Mucosa of descending colon (tissue), 3 donors: ENCODE data around the gene CCDC187. TPM values are rescaled to one million over a fixed set of nuclear protein-coding genes. Genes with fewer than 3 reads are reported as not detected.
A peak's percentile ranks its signal among the peaks of the same experiment; 100 is the strongest.

ENCODE experiments used
- ATAC-seq: fragments of 200-7000 bp; cut with Tn5 transposase; one replicate; pipeline ENCODE4 v1.9.1; 2020; ENCODE audit warnings: mild to moderate bottlenecking, moderate library complexity
- DNase-seq, 3 donors: peaks; one replicate each; pipeline ENCODE4 v3.0.0-alpha.2; 2020
- H3K36me3 ChIP-seq: fragments of 200-600 bp; one replicate; pipeline ENCODE4 v1.8.0; 2021; ENCODE audit warnings: low read depth, mild to moderate bottlenecking
- H3K4me1 ChIP-seq: fragments of 200-600 bp; one replicate; pipeline ENCODE4 v1.8.0; 2021; ENCODE audit warnings: low read depth, mild to moderate bottlenecking
- H3K4me3 ChIP-seq: fragments of 200-600 bp; one replicate; pipeline ENCODE4 v1.8.0; 2021; ENCODE audit warnings: mild to moderate bottlenecking
- H3K9me3 ChIP-seq: fragments of 200-600 bp; one replicate; pipeline ENCODE4 v1.8.0; 2021; ENCODE audit warnings: mild to moderate bottlenecking
- intact Hi-C, 2 donors: fragments of 100-400 bp; cut with DNase I in 1 of 2; cut with micrococcal nuclease in 1 of 2; formaldehyde crosslinking; loops; one replicate each; pipeline versions ENCODE4 v1.11.0 to v1.11.1; 2022; cut with DNase I, micrococcal nuclease
- total RNA-seq, 3 donors: library from RNA; stranded (reverse); fragmentation: NEBNext Ultra II Directional in 2 of 3; extraction: Animal tissue kit (Norgen Biotek cat#: 25700) in 2 of 3; gene quantifications; one replicate each; pipeline versions ENCODE4 v1.2.1 to v1.2.4, GENCODE V29; 2021 to 2023
- TF ChIP-seq, protein P1 (sequence below): fragments of 200-600 bp; IDR thresholded peaks from one replicate; pipeline ENCODE4 v1.8.0; 2022; ENCODE audit warnings: antibody characterized with exemption, mild to moderate bottlenecking
- donor health status: DM: no; HTN: no; CAD: no; lungs with moderate emphysema.
- donor health status: DM: no; HTN: no; CAD: no.
- donor health status: DM: no; HTN: yes; CAD: no.

The CCDC187 gene
- total RNA-seq, 3 donors from 2014 or later: 0.19 to 0.93 (median 0.48) TPM

DNA sequence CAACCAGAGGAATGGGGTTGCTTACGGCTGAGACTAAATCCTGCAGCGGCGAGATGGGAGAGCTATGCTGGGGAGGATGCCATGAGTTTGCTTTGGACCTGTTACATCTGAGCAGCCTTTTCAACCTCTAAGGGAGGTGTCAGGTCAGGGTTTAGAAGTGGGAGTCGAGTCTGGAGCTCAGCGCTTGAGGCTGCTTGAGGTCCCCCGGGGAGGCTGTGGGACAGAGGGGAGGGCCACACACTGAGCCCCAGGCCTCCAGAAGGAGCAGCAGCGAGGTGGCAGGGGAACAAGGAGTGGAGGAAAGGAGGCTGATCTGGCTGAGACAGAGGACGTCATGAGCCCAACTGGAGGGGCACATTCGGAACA is 56.4 kb downstream of the CCDC187 start:
- intact Hi-C loops: no loop called here
- Histone ChIP-seq H3K9me3 (no peaks in the 10 kb centered on the region), H3K36me3 (no peaks in the 10 kb centered on the region), H3K4me3 (no peak overlapping the region), H3K4me1 (peaks cover 9% of the 10 kb centered on the region)
- TF ChIP-seq, protein P1, sequence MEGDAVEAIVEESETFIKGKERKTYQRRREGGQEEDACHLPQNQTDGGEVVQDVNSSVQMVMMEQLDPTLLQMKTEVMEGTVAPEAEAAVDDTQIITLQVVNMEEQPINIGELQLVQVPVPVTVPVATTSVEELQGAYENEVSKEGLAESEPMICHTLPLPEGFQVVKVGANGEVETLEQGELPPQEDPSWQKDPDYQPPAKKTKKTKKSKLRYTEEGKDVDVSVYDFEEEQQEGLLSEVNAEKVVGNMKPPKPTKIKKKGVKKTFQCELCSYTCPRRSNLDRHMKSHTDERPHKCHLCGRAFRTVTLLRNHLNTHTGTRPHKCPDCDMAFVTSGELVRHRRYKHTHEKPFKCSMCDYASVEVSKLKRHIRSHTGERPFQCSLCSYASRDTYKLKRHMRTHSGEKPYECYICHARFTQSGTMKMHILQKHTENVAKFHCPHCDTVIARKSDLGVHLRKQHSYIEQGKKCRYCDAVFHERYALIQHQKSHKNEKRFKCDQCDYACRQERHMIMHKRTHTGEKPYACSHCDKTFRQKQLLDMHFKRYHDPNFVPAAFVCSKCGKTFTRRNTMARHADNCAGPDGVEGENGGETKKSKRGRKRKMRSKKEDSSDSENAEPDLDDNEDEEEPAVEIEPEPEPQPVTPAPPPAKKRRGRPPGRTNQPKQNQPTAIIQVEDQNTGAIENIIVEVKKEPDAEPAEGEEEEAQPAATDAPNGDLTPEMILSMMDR: no peak
- no peak for ATAC-seq
- no peak for DNase-seq

DNA sequence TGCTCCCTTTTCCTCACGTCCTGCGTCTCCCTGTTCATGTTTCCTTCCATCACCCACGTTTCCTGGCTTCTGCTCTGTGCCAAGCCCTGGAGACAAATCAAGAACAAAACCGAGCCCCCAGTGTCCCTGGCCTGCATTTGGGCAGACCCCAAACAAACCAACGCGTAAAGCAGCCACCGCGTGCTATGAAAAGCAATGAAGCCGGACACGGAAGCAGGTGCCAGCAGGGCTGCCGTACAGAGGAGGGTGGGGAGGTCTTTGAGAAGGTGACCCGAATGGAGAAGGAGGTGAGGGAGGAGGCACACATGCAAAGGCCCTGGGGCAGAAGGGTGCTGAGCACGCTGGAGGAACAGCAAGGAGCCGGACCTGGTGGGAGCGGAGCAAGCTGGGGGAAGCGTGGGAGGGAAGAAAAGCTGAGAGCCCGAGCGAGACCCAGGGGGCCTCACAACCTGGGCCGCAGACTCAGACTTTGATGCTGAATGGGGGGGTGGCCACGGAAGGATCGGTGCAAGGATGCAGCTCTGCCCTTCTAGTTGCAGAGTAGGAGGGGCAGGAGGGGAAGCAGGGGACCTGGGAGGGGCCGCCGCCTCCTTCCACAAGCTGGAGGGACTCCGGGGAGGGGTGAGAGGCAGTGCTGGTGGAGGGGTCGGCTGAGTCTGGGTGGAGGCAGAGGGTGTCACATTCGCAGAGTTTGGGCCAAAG is 56.9 kb downstream of the CCDC187 start:
- Histone ChIP-seq H3K9me3 (no peaks in the 10 kb centered on the region), H3K36me3 (no peaks in the 10 kb centered on the region), H3K4me1 (peaks cover 9% of the 10 kb centered on the region), H3K4me3 (no peak overlapping the region)
- TF ChIP-seq, protein P1: no peak
- ATAC-seq: no peak
- DNase-seq: no peak
- intact Hi-C loops: no loop called here

DNA sequence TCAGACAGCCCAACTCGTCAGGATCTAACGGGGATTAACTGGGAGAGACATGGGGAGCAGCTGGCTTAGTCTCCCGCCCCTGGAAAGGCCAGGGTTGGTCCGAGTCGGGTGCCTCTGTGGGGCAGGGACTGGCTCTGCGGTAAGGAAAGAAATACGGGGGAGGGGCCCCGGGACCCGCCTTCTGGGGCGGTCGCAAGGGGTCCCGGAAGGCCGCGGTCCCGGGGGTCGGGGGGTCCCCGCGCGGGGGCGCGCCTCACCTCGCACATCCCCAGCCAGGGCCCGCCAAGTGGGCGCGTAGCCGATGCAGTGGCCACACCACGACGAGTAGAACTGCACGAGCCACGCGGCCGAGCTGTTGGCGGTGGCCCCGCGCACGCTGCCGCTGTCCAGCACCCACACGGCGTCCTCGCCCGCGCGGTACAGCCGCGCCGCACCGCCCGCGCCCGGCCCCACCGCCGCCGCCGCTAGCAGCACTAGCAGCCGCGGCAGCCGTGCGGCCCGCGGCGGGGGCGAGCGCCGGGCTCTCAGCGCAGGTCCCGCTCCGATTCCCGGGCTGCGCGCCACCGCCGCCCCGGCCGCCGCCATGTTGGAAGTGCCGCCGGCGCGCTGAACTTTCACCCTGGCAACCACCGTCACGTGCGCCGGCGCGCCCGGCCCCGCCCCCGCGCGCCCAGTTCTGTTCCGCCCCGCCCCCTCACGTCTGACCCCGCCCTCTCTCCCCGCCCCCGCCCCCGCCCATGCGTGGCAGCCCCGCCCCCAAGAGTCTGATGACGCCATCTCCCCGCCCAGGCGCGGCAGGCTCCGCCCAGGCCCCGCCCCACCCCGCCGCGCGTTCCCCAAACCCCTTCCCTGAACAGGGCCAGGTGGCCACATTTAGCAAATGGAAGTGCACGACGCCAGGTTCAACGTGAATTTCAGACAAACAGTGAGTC is 58.4 kb downstream of the CCDC187 start, which contains the start of gene QSOX2:
QSOX2 (minus strand) TSS at position 594 of the 932 bp plus-strand sequence; CDS start at position 585, 9 bp downstream.
- Histone ChIP-seq H3K4me1 (peaks cover 9% of the 10 kb centered on the region), H3K36me3 (no peaks in the 10 kb centered on the region), H3K9me3 (no peaks in the 10 kb centered on the region), H3K4me3 (peak within 1 kb of the TSS; percentile 63)
- DNase-seq (peak; percentile 87 to 90 (median 89)), ATAC-seq (peak; percentile 95)
- intact Hi-C loops: no loop called here
- TF ChIP-seq, protein P1: no peak

DNA sequence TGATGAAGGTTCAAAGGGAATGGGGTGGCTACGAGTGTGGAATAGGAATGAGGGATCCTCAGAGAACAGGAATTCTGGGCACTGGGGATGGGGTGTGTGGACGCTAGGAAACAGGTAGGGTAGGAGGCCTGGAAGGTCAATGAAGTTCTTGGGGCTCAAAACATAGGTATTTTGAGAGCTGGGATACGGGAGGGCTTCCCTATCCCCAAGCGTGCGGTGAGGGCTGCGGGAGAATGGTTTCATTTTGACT is 59.0 kb downstream of the CCDC187 start:
- Histone ChIP-seq H3K4me1 (peaks cover 11% of the 10 kb centered on the region), H3K36me3 (no peaks in the 10 kb centered on the region), H3K9me3 (no peaks in the 10 kb centered on the region), H3K4me3 (peak overlapping the region; percentile 63)
- intact Hi-C loops: no loop called here
- DNase-seq (no peak), ATAC-seq (no peak)
- TF ChIP-seq, protein P1: no peak

DNA sequence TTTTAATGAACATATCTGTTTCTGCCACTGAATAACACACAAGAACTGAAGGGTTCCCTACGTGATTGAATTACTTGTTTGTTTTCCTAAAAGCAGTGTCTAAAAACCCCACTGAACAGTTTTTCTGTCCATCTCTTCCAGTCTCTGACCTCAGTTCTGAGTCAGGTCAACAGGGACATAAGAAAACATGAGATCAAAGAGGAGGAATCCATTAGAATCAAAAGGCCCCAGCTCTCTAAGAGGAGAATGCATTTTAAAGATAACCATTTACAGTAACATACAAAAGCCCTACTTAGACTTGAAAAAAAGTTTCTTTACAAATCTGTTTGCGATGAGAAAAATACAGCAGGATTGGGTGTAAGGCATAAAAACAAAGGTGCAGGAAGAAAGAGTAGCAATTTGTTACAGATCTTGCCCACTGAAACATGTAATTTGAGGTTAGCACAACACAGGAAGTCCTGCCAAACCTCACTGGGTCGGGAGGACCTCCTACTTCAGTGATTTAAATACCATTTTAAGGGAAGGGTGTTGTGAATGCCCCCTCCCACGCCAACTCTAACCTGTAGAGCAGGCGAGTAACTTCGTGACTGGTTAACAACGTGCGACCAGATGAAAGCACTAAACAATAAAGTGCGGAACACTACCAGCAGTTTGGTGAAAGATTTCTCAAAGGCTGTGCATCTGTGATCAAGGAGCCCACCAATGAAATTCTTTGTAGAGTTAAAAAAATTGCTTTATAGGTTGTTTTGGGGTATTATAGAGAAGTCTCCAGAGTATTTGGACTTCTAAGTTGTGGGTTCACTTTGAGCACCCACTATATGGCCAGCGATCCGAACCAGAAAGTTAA is 59.5 kb downstream of the CCDC187 start:
- no peaks in the 10 kb centered on the region for H3K9me3 ChIP-seq
- H3K36me3 ChIP-seq: no peaks in the 10 kb centered on the region
- DNase-seq: no peak
- TF ChIP-seq, protein P1: no peak
- ATAC-seq: no peak
- intact Hi-C loops: no loop called here
- peaks cover 17% of the 10 kb centered on the region for H3K4me1 ChIP-seq
- no peak overlapping the region for H3K4me3 ChIP-seq
